Keratinocyte (primary cell): Measurements from ENCODE around the gene SDCCAG8. TPM values are rescaled to one million over a fixed set of nuclear protein-coding genes. Genes with fewer than 3 reads are reported as not detected.

Source experiments
- DNase-seq: peaks from one replicate; pipeline ENCODE4 v3.0.0-alpha.2; 2011; ENCODE audit warnings: low read depth, missing footprints, low spot score
- FAIRE-seq: peaks from 2 replicates; lab custom pipeline; 2011; peaks lifted over from hg19 to GRCh38; lab: Jason Lieb, UNC
- H2AFZ ChIP-seq: 2 replicates; pipeline ENCODE4 v1.6.0; 2012; ENCODE audit warnings: low read length, control low read depth, inconsistent platforms; ENCODE audit not compliant: control insufficient read depth
- H3K27ac ChIP-seq: 2 replicates; pipeline ENCODE4 v1.5.1; 2011; ENCODE audit warnings: low read length; ENCODE audit not compliant: control insufficient read depth, insufficient read depth
- H3K27me3 ChIP-seq: 3 replicates; pipeline ENCODE4 v1.6.0; 2011; ENCODE audit warnings: low read length; ENCODE audit not compliant: control insufficient read depth, insufficient read depth; ENCODE audit errors: extremely low read depth
- H3K36me3 ChIP-seq, 2 experiments: 2 replicates in 1 of 2; 3 replicates in 1 of 2; pipeline ENCODE4 v1.5.1; 2011; ENCODE audit warnings: low read length in 2 of 2, mild to moderate bottlenecking in 1 of 2; ENCODE audit not compliant: control insufficient read depth in 2 of 2, insufficient read depth in 2 of 2; ENCODE audit errors: extremely low read depth in 1 of 2
- H3K4me1 ChIP-seq: 3 replicates; pipeline ENCODE4 v1.5.1; 2011; ENCODE audit warnings: low read length; ENCODE audit not compliant: control insufficient read depth, insufficient read depth; ENCODE audit errors: extremely low read depth
- H3K4me2 ChIP-seq: 3 replicates; pipeline ENCODE4 v1.6.0; 2011; ENCODE audit warnings: low read depth, low read length; ENCODE audit not compliant: control insufficient read depth, insufficient read depth; ENCODE audit errors: extremely low read depth
- H3K4me3 ChIP-seq, 3 experiments: fragments of 200-600 bp in 1 of 3; sonication (generic) in 1 of 3; 2 replicates in 2 of 3; 3 replicates in 1 of 3; pipeline ENCODE4 v1.5.1; 2011 to 2016; ENCODE audit warnings: low read length in 3 of 3, mild to moderate bottlenecking in 3 of 3, control low read depth in 2 of 3, inconsistent platforms in 1 of 3, low read depth in 1 of 3, mixed read lengths in 1 of 3, mixed run types in 1 of 3, moderate library complexity in 1 of 3; ENCODE audit not compliant: control insufficient read depth in 2 of 3, insufficient read depth in 2 of 3; ENCODE audit errors: extremely low read depth in 1 of 3
- H3K79me2 ChIP-seq: 2 replicates; pipeline ENCODE4 v1.6.0; 2012; ENCODE audit warnings: low read length; ENCODE audit not compliant: control insufficient read depth, insufficient read depth
- H3K9ac ChIP-seq: 3 replicates; pipeline ENCODE4 v1.6.0; 2011; ENCODE audit warnings: low read length; ENCODE audit not compliant: control insufficient read depth, insufficient read depth; ENCODE audit errors: extremely low read depth
- H3K9me1 ChIP-seq: 3 replicates; pipeline ENCODE4 v1.6.0; 2011; ENCODE audit warnings: low read length; ENCODE audit not compliant: control insufficient read depth, insufficient read depth; ENCODE audit errors: extremely low read depth
- H3K9me3 ChIP-seq: 2 replicates; pipeline ENCODE4 v1.5.1; 2012; ENCODE audit warnings: low read depth, low read length; ENCODE audit not compliant: control insufficient read depth
- H4K20me1 ChIP-seq: 3 replicates; pipeline ENCODE4 v1.6.0; 2011; ENCODE audit warnings: low read length; ENCODE audit not compliant: control insufficient read depth, insufficient read depth; ENCODE audit errors: extremely low read depth
- EZH2 ChIP-seq: IDR thresholded peaks from one replicate; pipeline ENCODE4 v1.6.1; 2012; ENCODE audit warnings: inconsistent platforms, mild to moderate bottlenecking, low read length, moderate library complexity
- dilution Hi-C: fragments of 300-500 bp; cut with MboI; formaldehyde crosslinking; loops from one replicate; pipeline ENCODE4 v1.7.0; 2020; ENCODE audit warnings: low sequenced_read_pairs; ENCODE audit not compliant: extremely low pct_ligation_motif_present
- polyA plus RNA-seq, 5 experiments: library from polyadenylated mRNA; depleted of rRNA in 3 of 5; stranded (reverse) in 3 of 5; stranded (forward) in 1 of 5; unstranded in 1 of 5; fragments of >200 nt; gene quantifications; 1 replicate in 1 of 5; 2 replicates in 3 of 5; 3 replicates in 1 of 5; pipeline versions ENCODE4 v1.2.1 to v1.2.3, GENCODE V29; 2011 to 2012; ENCODE audit warnings: missing spikeins in 2 of 5, low read depth in 1 of 5, low replicate concordance in 1 of 5
- TF ChIP-seq, protein P1 (sequence below), 3 experiments: IDR thresholded peaks in 1 of 3; conservative IDR thresholded peaks in 1 of 3; optimal IDR thresholded peaks in 1 of 3; 2 replicates in 2 of 3; 3 replicates in 1 of 3; pipeline versions ENCODE3 to v1.5.1; 2011; ENCODE audit warnings: low read length in 3 of 3, mild to moderate bottlenecking in 3 of 3, moderate library complexity in 2 of 3, control low read depth in 1 of 3, inconsistent platforms in 1 of 3; ENCODE audit not compliant: insufficient read depth in 2 of 3; ENCODE audit errors: extremely low read depth in 1 of 3

SDCCAG8 gene
- polyA plus RNA-seq, 1 donor (not counting 4 experiments of a cell fraction or from before 2014, with no cell fraction given) = 61.6 TPM

DNA sequence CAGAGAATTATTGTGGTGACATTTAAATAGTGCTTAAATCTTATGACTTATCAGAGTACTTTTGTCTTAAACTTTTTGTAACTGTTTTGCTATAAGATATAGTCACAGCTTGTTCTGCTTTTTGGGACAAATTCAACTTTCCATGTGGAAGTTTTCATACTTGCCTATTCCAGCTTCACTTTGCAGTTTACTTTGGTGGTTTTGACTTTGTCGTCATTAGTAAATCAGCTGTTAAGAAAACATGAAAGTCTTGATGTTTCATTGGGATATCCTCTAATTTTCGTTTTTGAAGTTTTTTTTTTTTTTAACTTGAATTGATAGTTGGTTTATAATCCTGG, 31.3 kb downstream of the SDCCAG8 start:
- Histone ChIP-seq H3K27ac (peak overlapping the region; percentile 84), H3K27me3 (no peaks in the 10 kb centered on the region), H3K36me3 (peaks cover 0 to 3% of the 10 kb centered on the region in 2 experiments), H2AFZ (no peak overlapping the region), H3K9ac (no peak overlapping the region), H3K4me2 (no peak overlapping the region), H3K9me3 (no peaks in the 10 kb centered on the region), H4K20me1 (no peaks in the 10 kb centered on the region), H3K79me2 (peaks cover 7% of the 10 kb centered on the region), H3K4me1 (peaks cover 20% of the 10 kb centered on the region), H3K9me1 (no peaks in the 10 kb centered on the region), H3K4me3 (no peak overlapping the region)
- TF ChIP-seq, protein P1, sequence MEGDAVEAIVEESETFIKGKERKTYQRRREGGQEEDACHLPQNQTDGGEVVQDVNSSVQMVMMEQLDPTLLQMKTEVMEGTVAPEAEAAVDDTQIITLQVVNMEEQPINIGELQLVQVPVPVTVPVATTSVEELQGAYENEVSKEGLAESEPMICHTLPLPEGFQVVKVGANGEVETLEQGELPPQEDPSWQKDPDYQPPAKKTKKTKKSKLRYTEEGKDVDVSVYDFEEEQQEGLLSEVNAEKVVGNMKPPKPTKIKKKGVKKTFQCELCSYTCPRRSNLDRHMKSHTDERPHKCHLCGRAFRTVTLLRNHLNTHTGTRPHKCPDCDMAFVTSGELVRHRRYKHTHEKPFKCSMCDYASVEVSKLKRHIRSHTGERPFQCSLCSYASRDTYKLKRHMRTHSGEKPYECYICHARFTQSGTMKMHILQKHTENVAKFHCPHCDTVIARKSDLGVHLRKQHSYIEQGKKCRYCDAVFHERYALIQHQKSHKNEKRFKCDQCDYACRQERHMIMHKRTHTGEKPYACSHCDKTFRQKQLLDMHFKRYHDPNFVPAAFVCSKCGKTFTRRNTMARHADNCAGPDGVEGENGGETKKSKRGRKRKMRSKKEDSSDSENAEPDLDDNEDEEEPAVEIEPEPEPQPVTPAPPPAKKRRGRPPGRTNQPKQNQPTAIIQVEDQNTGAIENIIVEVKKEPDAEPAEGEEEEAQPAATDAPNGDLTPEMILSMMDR (optimal IDR thresholded peaks at IDR 0.05 in 1 of 3, IDR thresholded peaks at IDR 0.05 in 1 of 3, conservative IDR thresholded peaks at IDR 0.05 in 1 of 3; ENCODE audit: extremely low read depth in 1 of 3, insufficient read depth in 2 of 3, low read length in 3 of 3) = no peak
- TF ChIP-seq EZH2 = no peak
- no peak for DNase-seq
- dilution Hi-C loops = no loop called here
- peak; percentile 17 for FAIRE-seq

DNA sequence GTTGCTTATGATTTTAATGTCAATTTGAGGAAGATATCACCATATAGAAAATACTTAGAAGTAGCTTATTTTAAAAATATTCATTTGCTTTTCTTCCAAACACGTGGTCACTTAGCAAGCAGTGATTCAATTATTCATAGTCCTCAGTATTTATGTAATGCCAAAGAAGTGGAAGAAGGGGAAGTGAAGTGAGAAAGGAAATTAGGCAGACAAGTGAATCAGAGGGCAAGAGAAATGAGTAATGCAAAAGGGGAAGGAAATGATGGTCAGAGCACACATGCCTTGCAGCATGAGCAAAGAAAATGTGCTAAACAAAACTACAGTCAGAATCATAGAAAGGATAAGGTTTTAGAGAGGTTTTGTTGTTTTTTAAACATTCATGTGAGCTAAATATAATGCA, 31.8 kb downstream of the SDCCAG8 start:
- no peaks in the 10 kb centered on the region for H3K9me1 ChIP-seq
- H3K9me3 ChIP-seq = no peaks in the 10 kb centered on the region
- H2AFZ ChIP-seq = no peak overlapping the region
- peak overlapping the region; percentile 29 for H3K9ac ChIP-seq
- peaks cover 9% of the 10 kb centered on the region for H3K79me2 ChIP-seq
- dilution Hi-C loops = no loop called here
- H3K27me3 ChIP-seq = no peaks in the 10 kb centered on the region
- H3K4me3 ChIP-seq = no peak overlapping the region
- FAIRE-seq (peak; percentile 88), DNase-seq (peak; percentile 65)
- H3K4me1 ChIP-seq = peaks cover 20% of the 10 kb centered on the region
- no peak for TF ChIP-seq EZH2
- TF ChIP-seq, protein P1 (optimal IDR thresholded peaks at IDR 0.05 in 1 of 3, IDR thresholded peaks at IDR 0.05 in 1 of 3, conservative IDR thresholded peaks at IDR 0.05 in 1 of 3; ENCODE audit: extremely low read depth in 1 of 3, insufficient read depth in 2 of 3, low read length in 3 of 3) = no peak
- H3K36me3 ChIP-seq = peaks cover 0 to 3% of the 10 kb centered on the region in 2 experiments
- peak overlapping the region; percentile 84 for H3K27ac ChIP-seq
- peak overlapping the region; percentile 35 for H3K4me2 ChIP-seq
- no peaks in the 10 kb centered on the region for H4K20me1 ChIP-seq
